ENCODE data around the gene MCC.

DNA sequence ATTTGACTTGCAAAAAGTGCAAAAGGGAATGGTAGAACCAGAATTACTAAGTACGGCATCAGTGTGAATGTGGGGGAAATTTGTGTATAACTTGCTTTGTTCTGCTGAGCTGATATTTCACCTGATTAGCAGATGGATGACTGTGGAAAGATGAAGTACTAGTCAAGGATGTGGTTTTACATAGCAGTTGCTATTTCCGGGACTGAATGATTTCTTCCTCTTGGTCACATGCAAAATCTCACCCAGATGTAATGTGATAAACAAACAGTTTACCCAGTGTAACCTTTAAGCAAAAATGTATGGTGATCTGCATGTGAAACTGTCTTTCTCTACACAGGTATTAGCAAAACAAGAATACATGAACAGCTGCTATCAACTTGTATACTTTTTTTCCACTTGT is 465.6 kb downstream of the MCC start:
- TF ChIP-seq, protein P1, sequence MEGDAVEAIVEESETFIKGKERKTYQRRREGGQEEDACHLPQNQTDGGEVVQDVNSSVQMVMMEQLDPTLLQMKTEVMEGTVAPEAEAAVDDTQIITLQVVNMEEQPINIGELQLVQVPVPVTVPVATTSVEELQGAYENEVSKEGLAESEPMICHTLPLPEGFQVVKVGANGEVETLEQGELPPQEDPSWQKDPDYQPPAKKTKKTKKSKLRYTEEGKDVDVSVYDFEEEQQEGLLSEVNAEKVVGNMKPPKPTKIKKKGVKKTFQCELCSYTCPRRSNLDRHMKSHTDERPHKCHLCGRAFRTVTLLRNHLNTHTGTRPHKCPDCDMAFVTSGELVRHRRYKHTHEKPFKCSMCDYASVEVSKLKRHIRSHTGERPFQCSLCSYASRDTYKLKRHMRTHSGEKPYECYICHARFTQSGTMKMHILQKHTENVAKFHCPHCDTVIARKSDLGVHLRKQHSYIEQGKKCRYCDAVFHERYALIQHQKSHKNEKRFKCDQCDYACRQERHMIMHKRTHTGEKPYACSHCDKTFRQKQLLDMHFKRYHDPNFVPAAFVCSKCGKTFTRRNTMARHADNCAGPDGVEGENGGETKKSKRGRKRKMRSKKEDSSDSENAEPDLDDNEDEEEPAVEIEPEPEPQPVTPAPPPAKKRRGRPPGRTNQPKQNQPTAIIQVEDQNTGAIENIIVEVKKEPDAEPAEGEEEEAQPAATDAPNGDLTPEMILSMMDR (conservative IDR thresholded peaks at IDR 0.05 in 1 of 2, IDR thresholded peaks at IDR 0.05 in 1 of 2; ENCODE audit: low read depth in 1 of 2, low read length in 2 of 2): no peak
- TF ChIP-seq EZH2 (IDR thresholded peaks at IDR 0.05; ENCODE audit: low read length, missing control alignments): no peak
